Large intestine (tissue), 3 donors: ENCODE results near the gene ITGB3. TPM values are rescaled to one million over a fixed set of nuclear protein-coding genes. Genes with fewer than 3 reads are reported as not detected.
A peak's percentile ranks its signal among the peaks of the same experiment; 100 is the strongest.

ENCODE experiments used
- DNase-seq, 2 donors: peaks; one replicate each; pipeline versions ENCODE4 v3.0.0 to v3.0.0-alpha.2; 2013
- H3K27ac ChIP-seq: one replicate; pipeline ENCODE4 v1.5.1; 2013; ENCODE audit warnings: low read length
- H3K27me3 ChIP-seq: 2 replicates; pipeline ENCODE4 v1.6.1; 2013; ENCODE audit warnings: low read length; ENCODE audit not compliant: control insufficient read depth, insufficient read depth
- H3K36me3 ChIP-seq: 2 replicates; pipeline ENCODE4 v1.6.1; 2013; ENCODE audit warnings: low read length; ENCODE audit not compliant: control insufficient read depth, insufficient read depth
- H3K4me1 ChIP-seq: one replicate; pipeline ENCODE4 v1.6.1; 2013; ENCODE audit warnings: low read length; ENCODE audit not compliant: control insufficient read depth, insufficient read depth
- H3K4me3 ChIP-seq: one replicate; pipeline ENCODE4 v1.5.1; 2013; ENCODE audit warnings: low read length
- H3K9me3 ChIP-seq: one replicate; pipeline ENCODE4 v1.6.1; 2013; ENCODE audit warnings: mild to moderate bottlenecking, low read depth, low read length, moderate library complexity; ENCODE audit not compliant: control insufficient read depth
- WGBS: methylation state at CpG from one replicate; pipeline ENCODE4 v1.1.5; 2013; ENCODE audit warnings: low lambda C conversion rate; ENCODE audit not compliant: insufficient coverage; 5-methylcytosine and 5-hydroxymethylcytosine counted together
- polyA plus RNA-seq: library from polyadenylated mRNA; unstranded; fragments of 120-200 nt; gene quantifications from one replicate; pipeline ENCODE4 v1.2.1, GENCODE V29; 2013

Gene ITGB3
- polyA plus RNA-seq, 1 donor, result 5.6 TPM

- Histone ChIP-seq H3K4me1 (no peaks in the 10 kb centered on the region), H3K9me3 (no peaks in the 10 kb centered on the region), H3K27ac (no peak overlapping the region), H3K4me3 (no peak overlapping the region), H3K27me3 (no peaks in the 10 kb centered on the region), H3K36me3 (peaks cover 9% of the 10 kb centered on the region)
- WGBS, result 100% methylated on average over 4 of the region's 6 CpGs
- DNase-seq, result no peak
Measured at GRCh38 chr17:47298712-47299111, 45.1 kb downstream of the ITGB3 start.

- Histone ChIP-seq H3K36me3 (peaks cover 9% of the 10 kb centered on the region), H3K4me3 (no peak overlapping the region), H3K27me3 (no peaks in the 10 kb centered on the region), H3K9me3 (no peaks in the 10 kb centered on the region), H3K4me1 (no peaks in the 10 kb centered on the region), H3K27ac (no peak overlapping the region)
- no peak for DNase-seq
- WGBS, result no CpG with 5 or more reads among the region's 13 CpGs
Measured at GRCh38 chr17:47299239-47299910, 45.7 kb downstream of the ITGB3 start.

GRCh38 chr17:47300718-47301117, 47.1 kb downstream of the ITGB3 start:
- WGBS, result no CpG with 5 or more reads among the region's 1 CpG
- Histone ChIP-seq H3K4me1 (no peaks in the 10 kb centered on the region), H3K36me3 (peaks cover 9% of the 10 kb centered on the region), H3K4me3 (no peak overlapping the region), H3K27ac (no peak overlapping the region), H3K9me3 (no peaks in the 10 kb centered on the region), H3K27me3 (no peaks in the 10 kb centered on the region)
- DNase-seq, result no peak

- DNase-seq, result no peak
- H3K9me3 ChIP-seq, result no peaks in the 10 kb centered on the region
- no peaks in the 10 kb centered on the region for H3K27me3 ChIP-seq
- H3K36me3 ChIP-seq, result peaks cover 6% of the 10 kb centered on the region
- H3K4me3 ChIP-seq, result no peak overlapping the region
- H3K4me1 ChIP-seq, result no peaks in the 10 kb centered on the region
- H3K27ac ChIP-seq, result no peak overlapping the region
- 80% methylated on average over 1 of the region's 3 CpGs for WGBS
Measured at GRCh38 chr17:47301161-47301560, 47.5 kb downstream of the ITGB3 start.

GRCh38 chr17:47301831-47302230, 48.2 kb downstream of the ITGB3 start:
- H3K9me3 ChIP-seq, result no peaks in the 10 kb centered on the region
- no peak overlapping the region for H3K4me3 ChIP-seq
- no peaks in the 10 kb centered on the region for H3K4me1 ChIP-seq
- DNase-seq, result no peak
- H3K36me3 ChIP-seq, result peaks cover 4% of the 10 kb centered on the region
- no peaks in the 10 kb centered on the region for H3K27me3 ChIP-seq
- WGBS, result no CpG with 5 or more reads among the region's 2 CpGs
- H3K27ac ChIP-seq, result no peak overlapping the region

GRCh38 chr17:47304186-47304585, 50.6 kb downstream of the ITGB3 start:
- DNase-seq, result no peak
- H3K27me3 ChIP-seq, result no peaks in the 10 kb centered on the region
- no CpG with 5 or more reads among the region's 1 CpG for WGBS
- H3K36me3 ChIP-seq, result peaks cover 4% of the 10 kb centered on the region
- H3K4me1 ChIP-seq, result no peaks in the 10 kb centered on the region
- H3K27ac ChIP-seq, result no peak overlapping the region
- H3K4me3 ChIP-seq, result no peak overlapping the region
- H3K9me3 ChIP-seq, result no peaks in the 10 kb centered on the region

GRCh38 chr17:47305302-47305923, 51.8 kb downstream of the ITGB3 start:
- whole genome bisulfite sequencing, result no CpG with 5 or more reads among the region's 4 CpGs
- Histone ChIP-seq H3K36me3 (peaks cover 3% of the 10 kb centered on the region), H3K27me3 (no peaks in the 10 kb centered on the region), H3K4me1 (peaks cover 2% of the 10 kb centered on the region), H3K4me3 (no peak overlapping the region), H3K27ac (no peak overlapping the region), H3K9me3 (no peaks in the 10 kb centered on the region)
- DNase-seq, result no peak

- Histone ChIP-seq H3K9me3 (no peaks in the 10 kb centered on the region), H3K4me3 (no peak overlapping the region), H3K27ac (no peak overlapping the region), H3K27me3 (no peaks in the 10 kb centered on the region), H3K4me1 (peaks cover 2% of the 10 kb centered on the region), H3K36me3 (no peaks in the 10 kb centered on the region)
- WGBS, result no CpG with 5 or more reads among the region's 4 CpGs
- peak in 1 of 2 donors; percentile 34 for DNase-seq
Measured at GRCh38 chr17:47310186-47310733, 56.6 kb downstream of the ITGB3 start.

- Histone ChIP-seq H3K4me1 (peaks cover 7% of the 10 kb centered on the region), H3K9me3 (no peaks in the 10 kb centered on the region), H3K27ac (no peak overlapping the region), H3K4me3 (no peak overlapping the region), H3K36me3 (no peaks in the 10 kb centered on the region), H3K27me3 (no peaks in the 10 kb centered on the region)
- no peak for DNase-seq
Measured at GRCh38 chr17:47311420-47311819, 57.8 kb downstream of the ITGB3 start.

GRCh38 chr17:47315451-47316266, 62.0 kb downstream of the ITGB3 start:
- Histone ChIP-seq H3K4me1 (peaks cover 12% of the 10 kb centered on the region), H3K4me3 (peak overlapping the region; percentile 12), H3K27me3 (no peaks in the 10 kb centered on the region), H3K36me3 (no peaks in the 10 kb centered on the region), H3K9me3 (peaks cover under 1% of the 10 kb centered on the region), H3K27ac (peak overlapping the region; percentile 91)
- DNase-seq, result peak; percentile 66 to 75
- no CpG with 5 or more reads among the region's 7 CpGs for WGBS
